Common myeloid progenitor, CD34-positive (primary cell): ENCODE results near the gene BEND6.
A peak's percentile ranks its signal among the peaks of the same experiment; 100 is the strongest.

Source experiments
- CTCF ChIA-PET: fragments of 350-600 bp; sonication (Branson Sonifier 250); formaldehyde crosslinking; loops from one replicate; lab custom pipeline; 2021; ENCODE audit warnings: antibody characterized with exemption; lab: Charles Lee
- POLR2A ChIA-PET: fragments of 350-600 bp; sonication (Branson Sonifier 250); formaldehyde crosslinking; loops from one replicate; lab custom pipeline; 2021; ENCODE audit warnings: antibody characterized with exemption; lab: Charles Lee
- DNase-seq, 3 donors: peaks; one replicate each; pipeline versions ENCODE4 v3.0.0 to v3.0.0-alpha.2; 2013
- H3K27ac ChIP-seq, 2 experiments: 1 replicate in 1 of 2; 2 replicates in 1 of 2; pipeline ENCODE4 v1.7.0; 2013; ENCODE audit warnings: inconsistent platforms in 2 of 2, low read length in 2 of 2, mild to moderate bottlenecking in 2 of 2, low read depth in 1 of 2, moderate library complexity in 1 of 2; ENCODE audit not compliant: severe bottlenecking in 2 of 2, insufficient read depth in 1 of 2, poor library complexity in 1 of 2
- H3K27me3 ChIP-seq, 5 experiments: replicated peaks in 2 of 5; 1 replicate in 3 of 5; 2 replicates in 2 of 5; pipeline versions ENCODE4 v1.6.1 to v1.7.0; 2013; ENCODE audit warnings: low read length in 4 of 5, mild to moderate bottlenecking in 2 of 5, moderate library complexity in 2 of 5, inconsistent platforms in 1 of 5; ENCODE audit not compliant: insufficient read depth in 5 of 5, control insufficient read depth in 4 of 5
- H3K36me3 ChIP-seq, 4 experiments: 1 replicate in 2 of 4; 2 replicates in 2 of 4; pipeline versions ENCODE4 v1.6.1 to v1.7.0; 2013; ENCODE audit warnings: low read length in 3 of 4, control low read depth in 1 of 4, mild to moderate bottlenecking in 1 of 4; ENCODE audit not compliant: control insufficient read depth in 4 of 4, insufficient read depth in 4 of 4
- H3K4me1 ChIP-seq, 4 experiments: 1 replicate in 3 of 4; 2 replicates in 1 of 4; pipeline versions ENCODE4 v1.6.1 to v1.7.1; 2013; ENCODE audit warnings: low read length in 3 of 4, mild to moderate bottlenecking in 3 of 4, control low read depth in 1 of 4, inconsistent platforms in 1 of 4, moderate library complexity in 1 of 4; ENCODE audit not compliant: control insufficient read depth in 4 of 4, insufficient read depth in 4 of 4; ENCODE audit errors: control extremely low read depth in 1 of 4
- H3K4me3 ChIP-seq, 7 experiments: 1 replicate in 4 of 7; 2 replicates in 3 of 7; pipeline versions ENCODE4 v1.5.1 to v1.7.0; 2013; ENCODE audit warnings: mild to moderate bottlenecking in 7 of 7, low read length in 6 of 7, moderate library complexity in 6 of 7, inconsistent platforms in 2 of 7, low read depth in 2 of 7, control low read depth in 1 of 7; ENCODE audit not compliant: insufficient read depth in 4 of 7, control insufficient read depth in 1 of 7; ENCODE audit errors: extremely low read depth in 1 of 7
- H3K9me3 ChIP-seq, 5 experiments: 1 replicate in 4 of 5; 2 replicates in 1 of 5; pipeline versions ENCODE4 v1.6.1 to v1.7.1; 2013; ENCODE audit warnings: low read length in 4 of 5, mild to moderate bottlenecking in 2 of 5, inconsistent platforms in 1 of 5, low read depth in 1 of 5, moderate library complexity in 1 of 5; ENCODE audit not compliant: control insufficient read depth in 4 of 5, insufficient read depth in 2 of 5; ENCODE audit errors: control extremely low read depth in 1 of 5
- WGBS: methylation state at CpG from one replicate; pipeline ENCODE4 v1.1.5; 2013; ENCODE audit not compliant: insufficient coverage; 5-methylcytosine and 5-hydroxymethylcytosine counted together

BEND6 gene

DNA sequence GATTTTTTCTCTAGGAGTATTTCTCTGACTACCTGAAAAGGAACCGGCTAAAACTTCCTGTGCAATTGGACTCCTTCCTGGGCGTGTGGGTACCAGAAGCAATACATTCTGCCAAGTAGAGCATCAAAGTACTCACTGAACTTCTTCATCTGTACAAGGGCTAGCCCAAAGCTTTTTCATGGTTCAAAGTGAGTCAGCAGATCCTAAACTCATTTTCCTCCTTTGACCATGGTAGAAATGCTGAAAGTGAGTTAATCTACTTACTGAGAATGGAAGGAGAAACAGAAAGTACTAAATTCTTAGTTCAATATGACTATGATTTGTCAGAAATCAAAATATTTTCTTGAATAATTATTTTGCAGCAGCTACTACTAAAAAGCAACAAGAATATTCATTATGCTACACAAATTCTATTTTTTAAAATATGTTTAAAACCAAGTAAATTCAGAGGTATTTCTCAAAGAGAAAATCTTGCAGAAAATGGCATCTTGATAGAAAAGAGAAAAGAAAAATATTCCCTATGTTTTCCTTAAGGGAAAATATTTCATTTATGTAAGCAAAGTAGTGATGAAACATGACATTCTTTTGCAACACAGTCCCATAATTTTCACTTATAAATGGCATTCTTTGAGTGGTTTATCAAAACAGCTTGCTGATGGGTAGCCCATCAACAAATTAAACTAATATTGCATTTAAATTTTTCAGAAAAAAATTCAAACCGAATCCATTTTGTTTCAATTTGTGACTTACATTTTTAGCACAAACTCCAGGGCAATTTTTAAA is 3.7 kb upstream of the BEND6 start:
- DNase-seq, result peak in 2 of 3 donors; percentile 31 to 41
- no peak overlapping the region for H3K27ac ChIP-seq

DNA sequence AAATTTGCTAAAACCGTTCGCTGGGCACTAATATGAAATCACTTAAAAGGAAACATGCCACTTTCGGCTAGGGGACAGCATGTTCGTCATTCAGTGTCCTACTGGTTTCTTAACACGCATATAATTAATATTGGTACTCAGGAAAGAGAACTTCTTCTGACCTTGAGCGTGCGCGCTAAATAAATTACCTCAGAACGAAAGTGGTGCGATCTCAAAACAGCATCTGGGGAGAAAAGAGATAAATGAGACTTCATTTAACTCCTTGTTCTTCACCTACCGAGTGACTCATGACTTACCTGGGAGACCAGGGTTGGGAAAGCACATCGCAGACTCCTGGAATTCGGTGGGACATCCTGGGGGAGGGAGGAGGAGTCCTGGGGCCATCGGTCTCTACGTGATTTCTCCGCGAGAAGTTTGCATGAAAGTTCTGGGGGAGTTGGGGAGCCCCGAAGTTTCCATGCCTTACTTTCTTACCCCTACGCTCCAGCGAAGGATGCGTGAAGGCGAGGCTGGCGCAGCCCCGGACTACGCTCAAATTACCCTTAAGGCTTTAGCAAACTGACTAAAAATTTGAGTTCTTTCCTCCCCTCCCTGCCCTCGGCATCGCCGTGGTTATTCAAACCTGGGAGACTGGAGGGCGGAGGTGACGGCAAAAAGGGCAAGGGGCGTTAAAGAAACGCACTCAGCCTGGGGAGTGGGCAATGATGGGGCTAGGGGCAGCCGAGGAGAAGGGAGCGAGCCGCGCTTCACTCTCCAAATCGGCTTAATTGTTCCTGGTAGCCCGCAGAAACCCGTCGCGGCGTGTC is 1.1 kb upstream of the BEND6 start:
- H3K27ac ChIP-seq, result no peak overlapping the region
- H3K4me3 ChIP-seq, result peak overlapping the region; percentile 57 to 90 (median 74)
- peaks cover 3 to 27% (median 21%) of the 10 kb centered on the region in 4 experiments for H3K4me1 ChIP-seq
- DNase-seq, result peak in 2 of 3 donors; percentile 55 to 56
- CTCF ChIA-PET, result interaction anchor here (0.7 to 3.5 kb wide), 8 partner anchors 15 to 268 kb away, joined by 3 to 15 read pairs (median 4); partner anchors contain the start of gene RAB23
- no peaks in the 10 kb centered on the region for H3K36me3 ChIP-seq
- POLR2A ChIA-PET, result no interaction called here
- 4% methylated on average over 34 of the region's 42 CpGs for WGBS
- H3K27me3 ChIP-seq, result peaks cover 2 to 20% (median 8%) of the 10 kb centered on the region in 5 experiments
- H3K9me3 ChIP-seq, result no peaks in the 10 kb centered on the region

More for the DNA sequence above, 3.7 kb upstream of the BEND6 start:
- WGBS, result 38% methylated on average over 3 of the region's 3 CpGs
- Histone ChIP-seq H3K27me3 (peaks cover 2 to 20% (median 8%) of the 10 kb centered on the region in 5 experiments), H3K4me1 (peaks cover 3 to 22% (median 17%) of the 10 kb centered on the region in 4 experiments), H3K9me3 (no peaks in the 10 kb centered on the region), H3K4me3 (no peak overlapping the region), H3K36me3 (no peaks in the 10 kb centered on the region)
- ChIA-PET CTCF (interaction anchor here (1.1 to 3.5 kb wide), 7 partner anchors 16 to 48 kb away, joined by 3 to 17 read pairs (median 4); no protein-coding TSS in a partner anchor), POLR2A (no interaction called here)

DNA sequence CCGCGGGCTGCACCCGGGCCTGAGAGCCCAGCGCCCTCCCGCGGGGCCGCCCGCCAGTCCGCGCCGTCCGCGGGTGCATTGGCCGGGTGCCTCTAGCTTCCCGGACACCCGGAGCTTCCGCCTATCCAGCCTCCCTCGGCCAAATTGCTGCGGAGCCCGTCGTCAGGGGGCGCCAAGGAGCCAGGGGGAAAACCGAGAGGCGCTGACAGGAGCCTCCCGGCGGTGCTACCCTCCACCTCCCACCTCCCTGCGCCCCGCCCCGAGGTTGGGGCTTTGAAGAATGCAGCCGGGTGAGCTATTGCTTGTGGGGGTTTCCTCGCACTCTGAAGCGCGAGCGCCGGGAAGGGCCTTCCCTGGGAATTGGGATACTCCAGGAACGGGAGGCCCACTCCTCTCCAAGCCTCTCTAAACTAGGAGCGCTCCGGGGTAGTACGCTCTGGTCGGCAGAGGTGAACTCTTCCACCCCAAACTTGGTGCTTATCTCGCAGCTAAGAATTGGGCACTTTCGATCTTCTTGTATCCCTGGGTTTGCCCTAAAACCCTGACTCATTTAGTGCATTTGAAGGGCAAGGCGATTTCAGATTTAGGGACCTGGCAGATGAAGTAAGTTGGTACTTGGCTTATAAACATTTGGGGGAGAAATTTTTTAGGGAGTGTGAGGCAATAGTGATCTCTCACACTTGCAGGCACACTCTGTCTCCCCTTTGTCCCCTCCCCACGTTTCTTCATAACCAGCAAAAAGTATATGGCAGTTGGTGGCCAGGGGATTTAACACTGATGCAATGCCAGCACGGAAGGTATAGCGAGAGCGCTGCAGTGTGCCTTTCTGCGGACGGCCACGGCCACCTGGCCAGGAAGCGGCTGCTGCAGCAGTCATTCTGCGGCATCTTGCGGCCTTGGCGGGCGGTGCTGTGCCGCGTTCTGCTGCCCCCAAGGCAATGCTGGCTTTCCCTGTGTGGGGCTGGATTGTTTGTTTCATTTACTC is 556 bp downstream of the BEND6 start:
- peak overlapping the region in 1 of 2 experiments; percentile 51 for H3K27ac ChIP-seq
- H3K4me3 ChIP-seq, result peak overlapping the region; percentile 60 to 90 (median 78)
- peaks cover 3 to 27% (median 21%) of the 10 kb centered on the region in 4 experiments for H3K4me1 ChIP-seq
- POLR2A ChIA-PET, result interaction anchor here (1.2 kb wide), 1 partner anchor 51 kb away, joined by 3 read pairs; no protein-coding TSS in a partner anchor
- DNase-seq, result peak; percentile 83 to 95 (median 95)
- 0% methylated on average over 35 of the region's 57 CpGs for WGBS
- H3K9me3 ChIP-seq, result no peaks in the 10 kb centered on the region
- no peaks in the 10 kb centered on the region for H3K36me3 ChIP-seq
- CTCF ChIA-PET, result interaction anchor here (0.9 to 4.5 kb wide), 21 partner anchors 9 to 363 kb away, joined by 3 to 62 read pairs (median 4); partner anchors contain the start of gene RAB23
- H3K27me3 ChIP-seq, result peaks cover 2 to 20% (median 8%) of the 10 kb centered on the region in 5 experiments

DNA sequence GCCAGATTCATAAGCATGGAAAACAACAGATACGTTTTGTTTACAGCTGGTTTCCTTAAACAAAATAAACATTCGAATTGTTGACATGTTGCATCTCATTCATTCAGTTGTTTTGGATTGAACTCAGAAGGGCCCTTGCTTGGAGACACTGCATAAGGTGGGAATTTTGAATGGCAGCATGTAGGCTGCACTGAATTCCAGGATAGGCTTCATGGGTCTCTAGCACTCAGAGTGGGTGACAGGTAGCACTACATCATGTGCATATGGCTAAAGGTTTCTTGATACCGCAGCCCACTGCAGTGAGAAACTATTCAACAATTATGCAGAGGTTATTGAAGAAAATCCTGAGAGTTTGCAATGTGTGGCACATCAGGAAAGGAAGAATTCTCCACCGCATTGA is 1.6 kb downstream of the BEND6 start:
- Histone ChIP-seq H3K4me3 (peak overlapping the region in 3 of 7 experiments; percentile 83 to 90 (median 85)), H3K36me3 (no peaks in the 10 kb centered on the region), H3K27me3 (peaks cover 2 to 20% (median 8%) of the 10 kb centered on the region in 5 experiments), H3K9me3 (no peaks in the 10 kb centered on the region), H3K27ac (no peak overlapping the region), H3K4me1 (peaks cover 3 to 27% (median 21%) of the 10 kb centered on the region in 4 experiments)
- 93% methylated on average over 3 of the region's 4 CpGs for WGBS
- DNase-seq, result no peak
- POLR2A ChIA-PET, result no interaction called here
- CTCF ChIA-PET, result interaction anchor here (0.9 to 4.5 kb wide), 7 partner anchors 8 to 365 kb away, joined by 3 to 62 read pairs (median 4); no protein-coding TSS in a partner anchor

DNA sequence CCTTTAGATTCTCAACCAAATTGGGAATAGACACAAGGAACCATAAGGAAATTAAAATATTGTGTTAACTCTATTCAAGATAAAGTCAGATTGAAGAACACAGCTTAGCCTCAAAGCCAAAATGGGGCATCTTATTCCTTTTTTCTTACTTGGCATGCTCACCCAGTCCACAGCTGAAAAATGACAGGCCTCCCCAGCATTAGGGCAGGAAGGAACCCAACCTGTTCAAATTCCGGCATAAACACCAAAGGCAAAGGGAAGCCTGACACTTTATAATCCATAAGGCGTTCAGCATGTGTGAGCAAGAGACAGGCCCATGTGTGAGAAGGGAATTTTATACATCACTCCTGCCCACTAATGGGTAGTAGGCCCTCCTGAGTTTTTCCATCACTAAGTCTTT is 2.9 kb downstream of the BEND6 start:
- DNase-seq, result no peak
- CTCF ChIA-PET, result interaction anchor here (1.2 to 4.5 kb wide), 2 partner anchors 50 to 54 kb away, joined by 3 to 62 read pairs; no protein-coding TSS in a partner anchor
- H3K27me3 ChIP-seq, result peaks cover 2 to 17% (median 5%) of the 10 kb centered on the region in 5 experiments
- H3K4me1 ChIP-seq, result peaks cover 3 to 27% (median 21%) of the 10 kb centered on the region in 4 experiments
- no peaks in the 10 kb centered on the region for H3K9me3 ChIP-seq
- 100% methylated on average over 1 of the region's 2 CpGs for WGBS
- no peak overlapping the region for H3K4me3 ChIP-seq
- no peaks in the 10 kb centered on the region for H3K36me3 ChIP-seq
- no peak overlapping the region for H3K27ac ChIP-seq
- POLR2A ChIA-PET, result no interaction called here

DNA sequence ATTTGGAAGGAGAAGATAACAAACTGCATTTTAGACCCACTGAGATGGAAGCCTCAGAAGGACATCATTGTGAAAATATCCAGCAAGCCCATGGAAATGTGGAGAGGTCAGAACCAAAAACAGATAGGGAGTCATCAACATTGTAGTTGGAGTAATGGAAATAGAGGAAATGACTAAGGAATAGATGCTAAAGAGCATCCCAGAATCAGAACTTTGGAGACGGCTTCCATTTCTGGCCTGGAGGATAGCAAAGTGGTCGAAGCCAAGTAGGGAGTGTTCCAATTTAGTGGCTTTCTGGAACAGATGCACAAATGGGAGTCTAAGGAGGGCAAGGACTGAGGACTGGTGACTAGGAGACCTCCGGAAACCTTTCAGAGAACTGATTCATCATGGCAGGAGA is 3.6 kb downstream of the BEND6 start:
- no peak overlapping the region for H3K4me3 ChIP-seq
- 97% methylated on average over 3 of the region's 3 CpGs for WGBS
- peaks cover 0 to 10% (median under 1%) of the 10 kb centered on the region in 5 experiments for H3K27me3 ChIP-seq
- H3K27ac ChIP-seq, result no peak overlapping the region
- POLR2A ChIA-PET, result no interaction called here
- no peak for DNase-seq
- CTCF ChIA-PET, result interaction anchor here (1.2 to 4.5 kb wide), 2 partner anchors 50 to 55 kb away, joined by 3 to 62 read pairs; no protein-coding TSS in a partner anchor
- no peaks in the 10 kb centered on the region for H3K36me3 ChIP-seq
- no peaks in the 10 kb centered on the region for H3K9me3 ChIP-seq
- peaks cover 3 to 24% (median 17%) of the 10 kb centered on the region in 4 experiments for H3K4me1 ChIP-seq
